HG02840 (cell line): ENCODE results near the gene TAF4.
"Not testable (repeated sequence)": the region's sequence is repeated elsewhere in the genome, so short reads cannot be mapped to it uniquely, and the experiment has no call there.

ENCODE experiments used
- ATAC-seq: cut with Tn5 transposase; IDR thresholded peaks from one replicate; pipeline ENCODE4 v1.9.1; 2021; ENCODE audit warnings: mild to moderate bottlenecking, moderate library complexity, moderate number of reproducible peaks; ENCODE audit not compliant: unreplicated experiment, low FRiP score

The TAF4 gene

GRCh38 chr20:61982951-61983315, 82.7 kb downstream of the TAF4 start:
- no peak for ATAC-seq

GRCh38 chr20:61982191-61982950, 83.3 kb downstream of the TAF4 start:
- ATAC-seq: no peak

DNA sequence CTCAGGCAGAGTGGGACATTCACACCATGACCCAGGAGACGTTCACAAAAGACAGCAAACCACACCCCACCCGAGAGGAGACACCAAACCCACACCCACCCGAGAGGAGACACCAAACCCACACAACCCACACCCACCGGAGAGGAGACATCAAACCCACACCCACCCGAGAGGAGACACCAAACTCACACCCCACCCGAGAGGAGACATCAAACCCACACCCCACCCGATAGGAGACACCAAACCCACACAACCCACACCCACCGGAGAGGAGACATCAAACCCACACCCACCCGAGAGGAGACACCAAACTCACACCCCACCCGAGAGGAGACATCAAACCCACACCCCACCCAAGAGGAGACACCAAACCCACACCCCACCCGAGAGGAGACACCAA, 84.0 kb downstream of the TAF4 start:
- ATAC-seq: not testable (repeated sequence)

DNA sequence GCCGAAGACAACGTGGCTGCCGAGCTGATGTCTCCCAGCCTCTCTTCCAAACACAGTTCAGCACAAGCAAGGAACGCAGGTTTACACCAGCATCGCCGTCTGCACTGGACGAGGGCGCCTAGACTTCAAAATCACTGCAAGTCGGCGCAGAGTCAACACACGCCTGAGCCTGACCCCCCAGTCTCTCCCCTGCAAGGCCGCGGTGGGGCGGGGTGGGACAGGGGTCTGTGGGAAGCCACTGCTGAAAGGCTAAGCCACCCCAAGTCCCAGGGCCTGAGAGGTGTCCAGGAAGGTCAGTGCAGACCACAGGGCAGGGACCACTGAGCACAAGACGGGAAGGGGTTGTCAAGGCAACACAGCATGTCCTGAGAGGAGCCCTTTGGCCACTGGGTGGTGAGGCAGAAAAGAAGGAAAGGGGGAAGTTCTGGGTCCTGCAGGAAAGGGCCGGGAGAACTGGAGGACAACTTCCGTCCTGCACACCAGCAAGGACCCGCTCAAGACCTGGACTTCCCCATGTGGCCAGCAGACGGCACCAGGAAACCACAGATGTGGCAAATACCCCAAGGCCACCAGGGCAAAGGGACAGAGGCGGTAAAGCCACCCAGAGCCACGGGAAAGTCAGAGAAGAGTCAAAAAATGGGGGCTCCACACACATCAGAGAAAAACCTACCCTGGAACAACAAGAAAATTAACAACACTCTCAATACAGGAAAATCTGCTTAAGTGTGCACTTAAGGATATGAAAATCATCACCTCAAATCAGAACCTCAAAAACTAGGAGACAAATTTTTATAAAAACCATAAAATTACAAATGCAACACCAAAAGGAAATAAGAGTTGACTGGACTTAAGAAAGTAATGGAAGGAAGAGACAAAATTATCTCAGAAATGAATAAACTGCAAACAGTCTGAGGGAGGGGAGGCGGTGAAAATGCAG, 84.8 kb downstream of the TAF4 start:
- ATAC-seq: no peak

- ATAC-seq: no peak
Observed at GRCh38 chr20:61979701-61980635, 85.7 kb downstream of the TAF4 start.

GRCh38 chr20:61979090-61979489, 86.6 kb downstream of the TAF4 start:
- ATAC-seq: no peak

DNA sequence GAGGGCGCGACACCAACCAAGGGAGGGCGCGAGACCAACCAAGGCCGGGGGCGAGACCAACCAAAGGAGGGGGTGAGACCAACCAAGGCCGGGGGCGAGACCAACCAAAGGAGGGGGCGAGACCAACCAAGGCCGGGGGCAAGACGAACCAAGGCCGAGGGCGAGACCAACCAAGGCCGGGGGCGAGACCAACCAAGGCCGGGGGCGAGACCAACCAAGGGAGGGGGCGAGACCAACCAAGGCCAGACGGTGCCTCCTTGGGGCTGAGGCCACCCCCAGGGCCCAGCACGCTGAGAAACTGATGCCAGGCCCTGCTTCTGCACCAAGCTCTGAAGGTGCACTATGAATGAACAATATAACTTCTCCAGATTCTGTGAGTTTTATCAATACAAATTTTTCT, 87.2 kb downstream of the TAF4 start:
- no peak for ATAC-seq

GRCh38 chr20:61977419-61977786, 88.3 kb downstream of the TAF4 start:
- no peak for ATAC-seq

DNA sequence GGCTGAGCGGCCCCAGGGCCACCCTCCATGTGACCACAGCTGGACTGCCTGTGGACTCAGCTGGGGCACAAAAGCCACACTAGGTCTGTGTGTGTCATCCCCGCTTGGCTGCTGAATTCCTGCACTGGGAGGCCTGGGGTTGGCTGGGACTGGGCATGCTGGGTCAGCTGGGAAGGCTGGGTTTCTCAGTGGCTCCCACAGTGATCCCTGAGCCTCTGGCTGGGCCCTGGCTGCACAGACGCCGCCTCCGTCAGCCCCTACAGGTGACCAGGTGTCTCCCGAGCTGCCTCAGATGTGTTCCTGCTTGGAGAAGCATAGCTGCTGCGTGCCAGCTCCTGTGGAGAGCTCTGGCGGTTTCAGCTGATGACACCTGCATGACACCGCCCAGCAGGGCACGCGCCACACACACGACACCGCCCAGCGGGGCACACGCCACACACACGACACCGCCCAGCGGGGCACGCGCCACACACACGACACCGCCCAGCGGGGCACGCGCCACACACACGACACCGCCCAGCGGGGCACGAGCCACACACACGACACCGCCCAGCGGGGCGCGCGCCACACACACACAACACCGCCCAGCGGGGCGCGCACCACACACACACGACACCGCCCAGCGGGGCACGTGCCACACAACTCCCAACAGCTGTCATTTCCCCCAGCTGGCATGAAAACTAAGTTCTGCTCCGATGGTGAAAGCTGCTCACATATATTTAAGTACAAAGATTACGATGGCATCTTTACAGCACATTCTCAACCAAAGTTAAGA, 88.8 kb downstream of the TAF4 start:
- no peak for ATAC-seq

GRCh38 chr20:61976263-61976643, 89.4 kb downstream of the TAF4 start:
- no peak for ATAC-seq

GRCh38 chr20:61975407-61976129, 90.1 kb downstream of the TAF4 start:
- no peak for ATAC-seq

DNA sequence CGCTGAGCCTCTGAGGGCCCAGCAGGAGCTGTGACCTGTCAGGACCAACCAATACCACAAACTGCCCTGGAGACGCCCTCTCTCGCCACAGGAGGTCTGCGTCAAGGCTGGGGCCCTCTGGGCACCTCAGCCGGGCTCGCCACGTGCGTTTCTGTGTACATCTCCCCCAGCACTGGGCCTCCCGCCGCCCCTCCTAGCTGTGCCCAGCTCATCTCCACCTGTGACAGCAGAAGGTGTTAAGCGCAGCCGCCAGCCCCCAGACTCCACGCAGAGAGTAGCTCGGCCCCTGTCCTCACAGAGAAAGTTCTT, 91.4 kb downstream of the TAF4 start:
- ATAC-seq: no peak

GRCh38 chr20:61973515-61974356, 91.9 kb downstream of the TAF4 start:
- ATAC-seq: no peak

DNA sequence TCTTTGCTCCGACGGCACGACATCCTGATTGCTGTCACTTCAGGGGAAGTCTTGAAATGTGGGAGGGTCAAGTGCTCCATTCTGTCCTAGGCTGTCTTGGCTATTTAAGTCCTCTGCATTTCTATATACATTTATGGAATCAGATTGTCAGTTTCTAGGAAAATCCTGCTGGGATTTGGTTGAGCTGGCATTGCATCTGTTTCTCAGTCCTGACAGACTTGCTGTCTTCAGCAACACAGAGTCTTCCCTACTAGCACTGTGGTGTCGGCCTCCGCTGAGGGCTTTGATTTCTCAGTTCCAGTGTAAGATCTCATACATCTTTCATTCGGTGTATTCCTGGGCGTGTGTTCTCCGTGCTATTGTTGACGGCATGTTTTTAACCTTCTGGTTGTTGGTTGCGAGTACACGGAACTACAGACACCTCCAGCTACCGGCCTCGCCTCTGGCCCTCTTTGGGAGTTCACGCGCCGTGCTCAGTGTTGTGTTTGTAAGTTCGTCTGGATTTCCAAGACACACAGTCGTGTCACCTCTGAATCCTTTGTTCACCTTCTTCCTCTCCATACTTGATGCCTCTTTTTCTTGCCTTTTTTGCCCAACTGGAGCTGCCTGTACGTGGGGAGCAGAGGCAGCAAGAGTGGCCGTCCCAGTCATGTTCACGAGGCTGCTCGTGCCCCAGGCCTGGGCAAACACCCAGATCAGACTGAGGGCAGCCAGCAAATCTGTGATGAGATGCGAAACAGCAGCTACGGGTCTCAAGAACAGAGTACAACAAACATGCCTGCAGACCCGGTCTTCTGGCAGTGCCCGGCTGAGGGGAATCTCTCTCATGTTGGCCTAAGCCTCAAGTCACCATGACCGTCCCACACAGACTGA, 92.8 kb downstream of the TAF4 start:
- no peak for ATAC-seq

DNA sequence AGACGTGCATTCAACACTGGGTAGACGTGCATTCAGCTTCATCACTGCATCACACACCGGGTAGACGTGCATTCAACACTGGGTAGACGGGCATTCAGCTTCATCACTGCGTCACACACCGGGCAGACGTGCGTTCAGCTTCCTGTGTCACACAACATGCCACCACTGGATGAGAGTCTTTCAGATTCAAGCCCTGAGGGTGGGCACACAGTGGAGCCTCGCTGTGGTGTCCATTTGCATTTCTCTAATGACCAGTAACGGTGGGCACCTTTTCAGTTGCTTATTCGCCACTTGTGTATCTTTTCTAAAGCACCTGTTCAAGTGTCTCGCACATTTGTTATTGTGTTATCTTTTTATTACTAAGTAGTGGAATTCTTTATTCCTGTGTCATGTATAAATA, 94.1 kb downstream of the TAF4 start:
- ATAC-seq: not testable (repeated sequence)

DNA sequence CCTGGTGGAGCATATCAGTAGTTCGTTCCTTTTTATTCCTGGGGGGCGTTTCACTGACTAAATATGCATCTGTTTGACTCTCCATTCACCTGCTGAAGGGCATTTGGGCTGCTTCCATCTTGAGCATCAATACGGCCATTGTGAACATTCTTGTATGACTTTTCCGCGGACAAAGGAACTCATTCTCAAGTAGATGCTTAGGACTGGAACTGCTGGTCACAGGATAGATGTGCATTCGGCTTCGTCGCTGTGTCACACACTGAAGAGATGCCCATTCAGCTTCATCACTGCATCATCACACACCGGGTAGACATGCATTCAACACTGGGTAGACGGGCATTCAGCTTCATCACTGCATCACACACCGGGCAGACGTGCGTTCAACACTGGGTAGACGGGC, 95.3 kb downstream of the TAF4 start:
- no peak for ATAC-seq

- no peak for ATAC-seq
Observed at GRCh38 chr20:61969806-61970205, 95.9 kb downstream of the TAF4 start.

GRCh38 chr20:61968932-61969331, 96.7 kb downstream of the TAF4 start:
- ATAC-seq: no peak
